Peyer's patch (tissue), 4 donors: Measurements from ENCODE around the gene GOLGA6L24.
"Not testable (repeated sequence)": the region's sequence is repeated elsewhere in the genome, so short reads cannot be mapped to it uniquely, and the experiment has no call there.

ENCODE experiments used
- CTCF ChIP-seq, 6 experiments: fragments of 450-650 bp in 4 of 6; fragments of 200-600 bp in 2 of 6; sonication (generic) in 1 of 6; IDR thresholded peaks; one replicate each; pipeline ENCODE4 v1.5.1; 2017 to 2019; ENCODE audit warnings: antibody characterized with exemption in 6 of 6, mild to moderate bottlenecking in 3 of 6, moderate library complexity in 1 of 6
- POLR2A ChIP-seq, 2 donors: fragments of 450-650 bp; IDR thresholded peaks; one replicate each; pipeline ENCODE4 v1.5.1; 2017; ENCODE audit warnings: antibody characterized with exemption in 2 of 2, mild to moderate bottlenecking in 2 of 2, moderate library complexity in 2 of 2

GRCh38 chr15:28319725-28320124 lies 38.2 kb downstream of the GOLGA6L24 start:
- TF ChIP-seq CTCF, POLR2A (IDR thresholded peaks at IDR 0.05): not testable (repeated sequence)
